WTC11 (cell line): Measurements from ENCODE around the gene KLHL7. TPM values are rescaled to one million over a fixed set of nuclear protein-coding genes. Genes with fewer than 3 reads are reported as not detected.

Source experiments
- ATAC-seq: fragments of 200-7000 bp; cut with Tn5 transposase; 2 replicates; pipeline ENCODE4 v1.10.0; 2021; ENCODE audit warnings: mild to moderate bottlenecking, moderate library complexity
- CTCF ChIA-PET: fragments of 300-600 bp; sonication (Branson Sonifier 250); formaldehyde crosslinking; loops from one replicate; lab custom pipeline; 2021; ENCODE audit warnings: antibody characterized with exemption; lab: Charles Lee
- POLR2A ChIA-PET: fragments of 350-600 bp; sonication (Branson Sonifier 250); formaldehyde crosslinking; loops from one replicate; lab custom pipeline; 2021; ENCODE audit warnings: antibody characterized with exemption; lab: Charles Lee
- DNase-seq: peaks from one replicate; pipeline ENCODE4 v3.0.0; 2021; ENCODE audit warnings: low spot score
- H3K27ac Mint-ChIP-seq: 2 replicates; pipeline ENCODE4 v1.8.0; 2021; ENCODE audit warnings: mixed read lengths
- H3K27me3 Mint-ChIP-seq: 2 replicates; pipeline ENCODE4 v1.8.0; 2021; ENCODE audit warnings: low read depth, mild to moderate bottlenecking, moderate library complexity, mixed read lengths
- H3K36me3 Mint-ChIP-seq: 2 replicates; pipeline ENCODE4 v1.8.0; 2021; ENCODE audit warnings: mixed read lengths
- H3K4me1 Mint-ChIP-seq: 2 replicates; pipeline ENCODE4 v1.8.0; 2022; ENCODE audit warnings: mixed read lengths
- H3K4me3 Mint-ChIP-seq: 2 replicates; pipeline ENCODE4 v1.8.0; 2021; ENCODE audit warnings: mild to moderate bottlenecking, moderate library complexity, mixed read lengths
- H3K9me3 Mint-ChIP-seq: 2 replicates; pipeline ENCODE4 v1.8.0; 2021; ENCODE audit warnings: mixed read lengths
- AFF4 ChIP-seq: sonication (generic); formaldehyde crosslinking; IDR thresholded peaks from 2 replicates; pipeline ENCODE4 v1.8.1; 2023; ENCODE audit warnings: mild to moderate bottlenecking, missing genetic modification reagents, borderline replicate concordance
- E2F5 ChIP-seq: sonication (generic); formaldehyde crosslinking; IDR thresholded peaks from 2 replicates; pipeline ENCODE4 v1.8.1; 2022; ENCODE audit warnings: mild to moderate bottlenecking, moderate library complexity, missing genetic modification reagents
- ELF4 ChIP-seq: sonication (generic); formaldehyde crosslinking; IDR thresholded peaks from 2 replicates; pipeline ENCODE4 v1.8.1; 2022; ENCODE audit warnings: low read depth, mild to moderate bottlenecking, moderate library complexity, missing genetic modification reagents
- FOXP1 ChIP-seq: sonication (generic); formaldehyde crosslinking; IDR thresholded peaks from 2 replicates; pipeline ENCODE4 v1.8.0; 2022; ENCODE audit warnings: missing genetic modification reagents, mild to moderate bottlenecking, moderate library complexity, borderline replicate concordance
- FOXP4 ChIP-seq: sonication (generic); formaldehyde crosslinking; IDR thresholded peaks from 2 replicates; pipeline ENCODE4 v1.8.0; 2022; ENCODE audit warnings: mild to moderate bottlenecking, missing genetic modification reagents
- JAZF1 ChIP-seq: fragments of 250-450 bp; sonication (Bioruptor Pico); IDR thresholded peaks from 2 replicates; pipeline ENCODE4 v1.9.0; 2021; ENCODE audit warnings: moderate library complexity, mild to moderate bottlenecking, inconsistent platforms
- MLX ChIP-seq: sonication (generic); formaldehyde crosslinking; IDR thresholded peaks from 2 replicates; pipeline ENCODE4 v1.8.1; 2023; ENCODE audit warnings: mild to moderate bottlenecking, missing genetic modification reagents, moderate library complexity
- MYBL2 ChIP-seq: sonication (generic); formaldehyde crosslinking; IDR thresholded peaks from 2 replicates; pipeline ENCODE4 v1.8.1; 2023; ENCODE audit warnings: mild to moderate bottlenecking, moderate library complexity, missing genetic modification reagents
- NR1H2 ChIP-seq: sonication (generic); formaldehyde crosslinking; IDR thresholded peaks from 2 replicates; pipeline ENCODE4 v1.9.0; 2021; ENCODE audit warnings: mild to moderate bottlenecking, moderate library complexity, missing genetic modification reagents
- OVOL2 ChIP-seq: fragments of 250-450 bp; sonication (Bioruptor Pico); IDR thresholded peaks from 2 replicates; pipeline ENCODE4 v1.9.0; 2021; ENCODE audit warnings: mild to moderate bottlenecking, borderline replicate concordance
- PREB ChIP-seq: sonication (generic); formaldehyde crosslinking; IDR thresholded peaks from 2 replicates; pipeline ENCODE4 v1.8.1; 2022; ENCODE audit warnings: mild to moderate bottlenecking, missing genetic modification reagents, moderate library complexity, borderline replicate concordance
- RORB ChIP-seq: fragments of 250-450 bp; sonication (Bioruptor Pico); IDR thresholded peaks from 2 replicates; pipeline ENCODE4 v1.9.0; 2021; ENCODE audit warnings: mild to moderate bottlenecking
- STAT6 ChIP-seq: sonication (generic); formaldehyde crosslinking; conservative IDR thresholded peaks from 2 replicates; pipeline ENCODE4 v1.8.1; 2023; ENCODE audit warnings: mild to moderate bottlenecking, low read depth, missing genetic modification reagents, moderate library complexity
- TEAD1 ChIP-seq: sonication (generic); formaldehyde crosslinking; IDR thresholded peaks from 2 replicates; pipeline ENCODE4 v1.8.0; 2022; ENCODE audit warnings: mild to moderate bottlenecking, missing genetic modification reagents
- ZNF396 ChIP-seq: fragments of 250-450 bp; sonication (Bioruptor Pico); IDR thresholded peaks from 2 replicates; pipeline ENCODE4 v1.8.0; 2021; ENCODE audit warnings: mild to moderate bottlenecking, moderate library complexity, borderline replicate concordance
- total RNA-seq: library from RNA; stranded (reverse); gene quantifications from 3 replicates; pipeline ENCODE4 v1.2.3, GENCODE V29; 2021

KLHL7 gene
- total RNA-seq, 1 experiment from 2014 or later = 82.1 TPM

GRCh38 chr7:23214423-23214822 lies 108.8 kb downstream of the KLHL7 start:
- peaks cover 11% of the 10 kb centered on the region for H3K4me1 Mint-ChIP-seq
- no peaks in the 10 kb centered on the region for H3K9me3 Mint-ChIP-seq
- ChIA-PET CTCF (interaction anchor here (0.8 to 1.6 kb wide), 4 partner anchors 8 to 128 kb away, joined by 4 read pairs; no protein-coding TSS in a partner anchor), POLR2A (interaction anchor here (0.5 to 0.8 kb wide), 2 partner anchors 84 to 314 kb away, joined by 3 to 4 read pairs; no protein-coding TSS in a partner anchor)
- no peak overlapping the region for H3K27ac Mint-ChIP-seq
- no peak for ATAC-seq
- H3K36me3 Mint-ChIP-seq = no peaks in the 10 kb centered on the region
- DNase-seq = no peak
- H3K4me3 Mint-ChIP-seq = no peak overlapping the region
- TF ChIP-seq MYBL2 = no peak
- no peak for TF ChIP-seq OVOL2 (CRISPR knock-in tag)
- TF ChIP-seq AFF4 = no peak
- TF ChIP-seq FOXP4 (CRISPR knock-in tag) = no peak
- no peak for TF ChIP-seq ZNF396 (CRISPR knock-in tag)
- TF ChIP-seq STAT6 = no peak
- TF ChIP-seq RORB (CRISPR knock-in tag) = no peak
- TF ChIP-seq JAZF1 (CRISPR knock-in tag) = no peak
- peaks cover 4% of the 10 kb centered on the region; the same call in 1 of the 2 replicates for H3K27me3 Mint-ChIP-seq

GRCh38 chr7:23214938-23215337 lies 109.4 kb downstream of the KLHL7 start:
- DNase-seq (no peak), ATAC-seq (no peak)
- H3K9me3 Mint-ChIP-seq = no peaks in the 10 kb centered on the region
- no peak overlapping the region for H3K27ac Mint-ChIP-seq
- TF ChIP-seq FOXP1 (CRISPR knock-in tag) (no peak), E2F5 (CRISPR knock-in tag) (no peak), PREB (CRISPR knock-in tag) (no peak), NR1H2 (CRISPR knock-in tag) (no peak), MLX (CRISPR knock-in tag) (no peak), TEAD1 (no peak), ELF4 (CRISPR knock-in tag) (no peak)
- CTCF ChIA-PET = interaction anchor here (0.7 to 1.6 kb wide), 5 partner anchors 8 to 145 kb away, joined by 4 read pairs; no protein-coding TSS in a partner anchor
- H3K4me1 Mint-ChIP-seq = peaks cover 11% of the 10 kb centered on the region
- POLR2A ChIA-PET = no interaction called here
- H3K36me3 Mint-ChIP-seq = no peaks in the 10 kb centered on the region
- peaks cover 4% of the 10 kb centered on the region; the same call in 1 of the 2 replicates for H3K27me3 Mint-ChIP-seq
- no peak overlapping the region for H3K4me3 Mint-ChIP-seq
